Spleen (tissue), 7 donors: ENCODE data around the gene JAML.

Experiments
- POLR2A ChIP-seq, 3 donors: fragments of 450-650 bp; IDR thresholded peaks; one replicate each; pipeline ENCODE4 v1.5.1; 2017; ENCODE audit warnings: antibody characterized with exemption in 3 of 3, mild to moderate bottlenecking in 1 of 3
- POLR2AphosphoS5 ChIP-seq, 3 donors: sonication (generic); formaldehyde crosslinking; IDR thresholded peaks; one replicate each; pipeline ENCODE4 v1.5.1; 2017; ENCODE audit warnings: antibody characterized with exemption in 3 of 3
- TF ChIP-seq, protein P1 (sequence below), 11 experiments: fragments of 200-600 bp in 7 of 11; fragments of 450-650 bp in 4 of 11; sonication (generic) in 4 of 11; IDR thresholded peaks in 8 of 11; conservative IDR thresholded peaks in 3 of 11; 1 replicate in 7 of 11; 2 replicates in 4 of 11; pipeline versions ENCODE4 v1.4.0 to v1.8.0; 2016 to 2021; ENCODE audit warnings: antibody characterized with exemption in 11 of 11, inconsistent platforms in 4 of 11, mild to moderate bottlenecking in 1 of 11
- donor health status: DM: no; HTN: no; CAD: no; lungs with moderate emphysema.
- donor health status: DM: no; HTN: no; CAD: no.
- donor health status: DM: no; HTN: no; CAD: no.

DNA sequence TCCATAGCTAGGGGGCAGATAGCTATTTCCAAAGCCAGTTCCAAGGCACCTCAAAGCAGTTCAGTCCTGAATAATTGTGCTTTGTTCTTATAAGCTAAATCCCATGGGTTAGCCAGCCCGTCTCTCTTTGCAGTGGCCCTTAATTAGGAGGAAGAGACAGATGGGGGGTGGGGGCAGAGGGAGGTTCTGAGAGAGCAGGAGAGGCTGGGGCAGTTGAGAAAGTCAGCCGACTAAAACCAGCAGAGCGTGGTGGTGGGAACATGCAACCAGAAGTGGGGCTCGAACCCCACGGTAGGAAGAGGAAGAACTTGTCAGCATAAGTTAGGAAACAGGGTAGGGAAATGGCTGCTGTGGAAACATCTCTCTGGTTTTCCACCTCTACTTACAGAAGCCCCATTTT, 61.3 kb downstream of the JAML start:
- TF ChIP-seq, protein P1, sequence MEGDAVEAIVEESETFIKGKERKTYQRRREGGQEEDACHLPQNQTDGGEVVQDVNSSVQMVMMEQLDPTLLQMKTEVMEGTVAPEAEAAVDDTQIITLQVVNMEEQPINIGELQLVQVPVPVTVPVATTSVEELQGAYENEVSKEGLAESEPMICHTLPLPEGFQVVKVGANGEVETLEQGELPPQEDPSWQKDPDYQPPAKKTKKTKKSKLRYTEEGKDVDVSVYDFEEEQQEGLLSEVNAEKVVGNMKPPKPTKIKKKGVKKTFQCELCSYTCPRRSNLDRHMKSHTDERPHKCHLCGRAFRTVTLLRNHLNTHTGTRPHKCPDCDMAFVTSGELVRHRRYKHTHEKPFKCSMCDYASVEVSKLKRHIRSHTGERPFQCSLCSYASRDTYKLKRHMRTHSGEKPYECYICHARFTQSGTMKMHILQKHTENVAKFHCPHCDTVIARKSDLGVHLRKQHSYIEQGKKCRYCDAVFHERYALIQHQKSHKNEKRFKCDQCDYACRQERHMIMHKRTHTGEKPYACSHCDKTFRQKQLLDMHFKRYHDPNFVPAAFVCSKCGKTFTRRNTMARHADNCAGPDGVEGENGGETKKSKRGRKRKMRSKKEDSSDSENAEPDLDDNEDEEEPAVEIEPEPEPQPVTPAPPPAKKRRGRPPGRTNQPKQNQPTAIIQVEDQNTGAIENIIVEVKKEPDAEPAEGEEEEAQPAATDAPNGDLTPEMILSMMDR (IDR thresholded peaks at IDR 0.05 in 8 of 11, conservative IDR thresholded peaks at IDR 0.05 in 3 of 11): no peak
- TF ChIP-seq POLR2A (IDR thresholded peaks at IDR 0.05): no peak
- no peak for TF ChIP-seq POLR2AphosphoS5 (IDR thresholded peaks at IDR 0.05)
